ENCODE data around the gene CDKN2A. TPM values are rescaled to one million over a fixed set of nuclear protein-coding genes. Genes with fewer than 3 reads are reported as not detected.

CDKN2A gene
- total and polyA plus RNA-seq, 4 donors: 2.3 to 9.4 (median 5.3) TPM

DNA sequence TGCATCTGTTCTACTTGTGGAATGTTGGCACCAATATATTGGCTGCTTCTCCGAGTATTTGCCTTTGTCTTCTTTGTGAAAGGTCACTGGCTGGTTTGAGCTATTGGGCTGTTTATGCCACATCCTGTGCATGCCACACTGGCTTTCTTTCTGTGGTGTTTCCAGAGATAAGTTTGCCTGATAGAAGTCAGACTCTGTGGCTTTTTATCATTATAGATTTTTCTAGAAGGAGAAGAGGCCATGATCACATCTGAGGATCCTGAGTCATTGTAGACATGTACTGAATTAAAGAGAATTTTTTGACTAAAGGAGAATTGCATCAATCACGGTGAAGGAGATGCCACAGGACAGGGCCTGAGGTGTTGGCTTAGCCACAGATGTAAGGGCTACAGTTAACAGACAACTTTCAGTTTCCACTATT is 41.4 kb upstream of the CDKN2A start:
- WGBS, 2 donors: 85 to 89% methylated on average over 2 of the region's 2 CpGs
- DNase-seq (no peak), ATAC-seq (ENCODE audit: low FRiP score) (no peak)
- Histone ChIP-seq H3K36me3 (ENCODE audit: control insufficient read depth in 1 of 2, insufficient read depth in 2 of 2, low read length in 1 of 2) (no peaks in the 10 kb centered on the region), H3K4me1 (ENCODE audit: control insufficient read depth in 1 of 2, insufficient read depth in 2 of 2, low read length in 2 of 2) (no peaks in the 10 kb centered on the region), H3K27me3 (ENCODE audit: control insufficient read depth in 1 of 2, insufficient read depth in 2 of 2, low read length in 1 of 2) (no peaks in the 10 kb centered on the region), H3K9me3 (ENCODE audit: control insufficient read depth, low read length) (no peaks in the 10 kb centered on the region), H3K4me3 (ENCODE audit: low read length in 2 of 2) (no peak overlapping the region), H3K27ac (ENCODE audit: low read depth in 1 of 2, low read length in 2 of 2) (no peak overlapping the region)
- intact Hi-C loops (cut with DNase I): loop anchor here (5.0 kb wide), 1 partner anchor 223 kb away; no protein-coding TSS in a partner anchor

GRCh38 chr9:22033012-22033630 is 38.9 kb upstream of the CDKN2A start:
- intact Hi-C loops (cut with DNase I): no loop called here
- no peak for DNase-seq
- Histone ChIP-seq H3K36me3 (ENCODE audit: control insufficient read depth in 1 of 2, insufficient read depth in 2 of 2, low read length in 1 of 2) (no peaks in the 10 kb centered on the region), H3K4me3 (ENCODE audit: low read length in 2 of 2) (no peak overlapping the region), H3K27me3 (ENCODE audit: control insufficient read depth in 1 of 2, insufficient read depth in 2 of 2, low read length in 1 of 2) (no peaks in the 10 kb centered on the region), H3K27ac (ENCODE audit: low read depth in 1 of 2, low read length in 2 of 2) (no peak overlapping the region), H3K9me3 (ENCODE audit: control insufficient read depth, low read length) (no peaks in the 10 kb centered on the region), H3K4me1 (ENCODE audit: control insufficient read depth in 1 of 2, insufficient read depth in 2 of 2, low read length in 2 of 2) (no peaks in the 10 kb centered on the region)
- WGBS, 2 donors: 79 to 91% methylated on average over 8 of the region's 8 CpGs
- ATAC-seq (ENCODE audit: low FRiP score): no peak

DNA sequence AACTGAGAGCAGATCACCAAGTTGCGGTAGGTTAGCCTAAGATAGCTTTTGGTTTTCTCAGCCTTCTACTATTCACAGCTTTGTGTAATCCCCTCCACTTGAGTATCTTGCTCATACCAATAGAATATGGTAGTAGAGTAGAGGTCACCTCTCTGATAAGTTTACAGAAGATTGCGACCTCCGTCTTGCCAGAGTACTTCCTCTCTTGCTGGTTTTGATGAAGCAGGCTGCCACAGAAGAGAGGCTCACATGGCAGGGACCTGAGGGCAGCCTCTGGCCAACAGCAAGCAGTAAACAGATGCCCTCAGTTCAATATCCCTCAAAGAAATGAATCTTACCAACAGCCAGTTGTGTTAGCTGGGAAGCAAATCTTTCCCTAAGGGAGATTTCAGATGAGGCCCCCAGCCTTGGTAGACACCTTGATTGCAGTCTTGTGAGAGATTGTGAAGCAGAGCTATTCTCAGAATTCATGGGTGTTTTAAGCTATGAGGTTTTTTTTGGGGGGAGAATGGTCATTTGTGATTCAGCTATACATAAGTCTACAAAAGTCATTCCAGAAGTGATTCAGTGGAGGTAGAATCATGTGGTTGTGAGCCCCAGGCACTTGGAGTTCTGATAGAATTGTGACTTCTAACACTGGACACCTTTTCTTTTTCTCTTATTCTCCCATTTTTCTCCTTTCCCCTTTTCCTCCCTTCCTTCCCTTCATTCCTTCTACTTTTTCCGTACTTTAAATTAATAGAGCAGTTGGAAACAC is 37.6 kb upstream of the CDKN2A start:
- DNase-seq: no peak
- 92 to 93% methylated on average over 4 of the region's 4 CpGs for whole genome bisulfite sequencing, 2 donors

DNA sequence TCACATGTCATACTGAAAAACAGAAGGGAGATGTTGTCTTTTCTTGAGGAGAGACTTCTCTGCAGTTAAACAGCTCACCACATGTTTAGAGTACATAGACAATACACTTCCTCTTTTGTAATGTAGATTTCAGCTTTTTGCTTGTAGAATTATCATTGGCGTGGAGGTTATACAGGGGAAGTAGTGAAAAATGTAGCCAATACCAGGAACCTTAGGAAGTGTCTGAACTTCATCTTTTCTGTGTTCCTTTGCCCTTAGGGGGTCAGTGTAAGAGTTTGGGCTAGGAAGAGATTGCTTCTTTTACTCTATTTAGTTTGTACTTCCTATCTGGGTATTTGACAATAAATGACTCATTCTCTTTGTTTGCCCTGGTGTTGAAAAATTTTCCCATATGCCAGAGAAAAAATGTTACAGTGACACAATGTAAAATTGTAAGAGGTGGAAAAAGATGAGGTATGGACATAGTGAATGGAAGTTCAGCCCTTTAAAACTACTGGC is 36.0 kb upstream of the CDKN2A start:
- no peaks in the 10 kb centered on the region for H3K36me3 ChIP-seq (ENCODE audit: control insufficient read depth in 1 of 2, insufficient read depth in 2 of 2, low read length in 1 of 2)
- H3K9me3 ChIP-seq (ENCODE audit: control insufficient read depth, low read length): no peaks in the 10 kb centered on the region
- H3K4me1 ChIP-seq (ENCODE audit: control insufficient read depth in 1 of 2, insufficient read depth in 2 of 2, low read length in 2 of 2): no peaks in the 10 kb centered on the region
- H3K4me3 ChIP-seq (ENCODE audit: low read length in 2 of 2): no peak overlapping the region
- peaks cover 0 to 2% of the 10 kb centered on the region in 2 donors for H3K27me3 ChIP-seq (ENCODE audit: control insufficient read depth in 1 of 2, insufficient read depth in 2 of 2, low read length in 1 of 2)
- intact Hi-C loops (cut with DNase I): no loop called here
- DNase-seq: no peak
- 59 to 66% methylated on average over 1 of the region's 1 CpG for WGBS, 2 donors
- H3K27ac ChIP-seq (ENCODE audit: low read depth in 1 of 2, low read length in 2 of 2): no peak overlapping the region
- ATAC-seq (ENCODE audit: low FRiP score): no peak

More for the DNA sequence above, 37.6 kb upstream of the CDKN2A start:
- H3K4me3 ChIP-seq (ENCODE audit: low read length in 2 of 2): no peak overlapping the region
- no peaks in the 10 kb centered on the region for H3K27me3 ChIP-seq (ENCODE audit: control insufficient read depth in 1 of 2, insufficient read depth in 2 of 2, low read length in 1 of 2)
- intact Hi-C loops (cut with DNase I): no loop called here
- ATAC-seq (ENCODE audit: low FRiP score): no peak
- no peaks in the 10 kb centered on the region for H3K9me3 ChIP-seq (ENCODE audit: control insufficient read depth, low read length)
- no peaks in the 10 kb centered on the region for H3K4me1 ChIP-seq (ENCODE audit: control insufficient read depth in 1 of 2, insufficient read depth in 2 of 2, low read length in 2 of 2)
- no peaks in the 10 kb centered on the region for H3K36me3 ChIP-seq (ENCODE audit: control insufficient read depth in 1 of 2, insufficient read depth in 2 of 2, low read length in 1 of 2)
- no peak overlapping the region for H3K27ac ChIP-seq (ENCODE audit: low read depth in 1 of 2, low read length in 2 of 2)

- Histone ChIP-seq H3K27ac (ENCODE audit: low read depth in 1 of 2, low read length in 2 of 2) (no peak overlapping the region), H3K9me3 (ENCODE audit: control insufficient read depth, low read length) (no peaks in the 10 kb centered on the region), H3K36me3 (ENCODE audit: control insufficient read depth in 1 of 2, insufficient read depth in 2 of 2, low read length in 1 of 2) (no peaks in the 10 kb centered on the region), H3K27me3 (ENCODE audit: control insufficient read depth in 1 of 2, insufficient read depth in 2 of 2, low read length in 1 of 2) (peaks cover 0 to 4% of the 10 kb centered on the region in 2 donors), H3K4me1 (ENCODE audit: control insufficient read depth in 1 of 2, insufficient read depth in 2 of 2, low read length in 2 of 2) (no peaks in the 10 kb centered on the region), H3K4me3 (ENCODE audit: low read length in 2 of 2) (no peak overlapping the region)
- intact Hi-C loops (cut with DNase I): no loop called here
- DNase-seq (no peak), ATAC-seq (ENCODE audit: low FRiP score) (no peak)
- 82 to 90% methylated on average over 4 of the region's 4 CpGs for WGBS, 2 donors
These were observed 35.0 kb upstream of the CDKN2A start for GRCh38 chr9:22029231-22029630.

GRCh38 chr9:22028394-22028793 is 34.2 kb upstream of the CDKN2A start:
- Histone ChIP-seq H3K36me3 (ENCODE audit: control insufficient read depth in 1 of 2, insufficient read depth in 2 of 2, low read length in 1 of 2) (no peaks in the 10 kb centered on the region), H3K27me3 (ENCODE audit: control insufficient read depth in 1 of 2, insufficient read depth in 2 of 2, low read length in 1 of 2) (peaks cover 0 to 4% of the 10 kb centered on the region in 2 donors), H3K4me1 (ENCODE audit: control insufficient read depth in 1 of 2, insufficient read depth in 2 of 2, low read length in 2 of 2) (no peaks in the 10 kb centered on the region), H3K4me3 (ENCODE audit: low read length in 2 of 2) (no peak overlapping the region), H3K27ac (ENCODE audit: low read depth in 1 of 2, low read length in 2 of 2) (no peak overlapping the region), H3K9me3 (ENCODE audit: control insufficient read depth, low read length) (no peaks in the 10 kb centered on the region)
- DNase-seq: no peak
- no peak for ATAC-seq (ENCODE audit: low FRiP score)
- intact Hi-C loops (cut with DNase I): no loop called here

GRCh38 chr9:22026696-22027095 is 32.5 kb upstream of the CDKN2A start:
- WGBS, 2 donors: 60 to 71% methylated on average over 6 of the region's 6 CpGs
- no peak for DNase-seq
- intact Hi-C loops (cut with DNase I): no loop called here
- Histone ChIP-seq H3K27ac (ENCODE audit: low read depth in 1 of 2, low read length in 2 of 2) (no peak overlapping the region), H3K27me3 (ENCODE audit: control insufficient read depth in 1 of 2, insufficient read depth in 2 of 2, low read length in 1 of 2) (peaks cover 0 to 4% of the 10 kb centered on the region in 2 donors), H3K4me1 (ENCODE audit: control insufficient read depth in 1 of 2, insufficient read depth in 2 of 2, low read length in 2 of 2) (no peaks in the 10 kb centered on the region), H3K36me3 (ENCODE audit: control insufficient read depth in 1 of 2, insufficient read depth in 2 of 2, low read length in 1 of 2) (no peaks in the 10 kb centered on the region), H3K4me3 (ENCODE audit: low read length in 2 of 2) (no peak overlapping the region), H3K9me3 (ENCODE audit: control insufficient read depth, low read length) (no peaks in the 10 kb centered on the region)
- no peak for ATAC-seq (ENCODE audit: low FRiP score)

DNA sequence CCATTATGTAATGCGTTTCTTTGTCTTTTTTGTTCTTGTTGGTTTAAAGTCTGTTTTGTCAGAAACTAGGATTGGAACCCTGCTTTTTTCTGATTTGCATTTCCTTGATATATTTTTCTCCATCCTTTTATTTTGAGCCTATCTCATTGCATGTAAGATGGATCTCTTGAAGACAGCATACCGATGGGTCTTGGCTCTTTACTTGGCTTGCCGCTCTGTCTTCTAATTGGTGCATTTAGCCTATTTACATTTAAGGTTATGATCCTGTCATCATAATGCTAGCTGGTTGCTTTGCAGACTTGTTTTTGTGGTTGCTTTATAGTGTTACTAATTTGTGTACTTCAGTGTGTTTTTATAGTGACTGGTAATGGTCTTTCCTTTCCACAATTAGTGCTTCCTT is 28.2 kb upstream of the CDKN2A start:
- ATAC-seq (ENCODE audit: low FRiP score): no peak

More for the DNA sequence above, 28.2 kb upstream of the CDKN2A start:
- Histone ChIP-seq H3K9me3 (ENCODE audit: control insufficient read depth, low read length) (no peaks in the 10 kb centered on the region), H3K27me3 (ENCODE audit: control insufficient read depth in 1 of 2, insufficient read depth in 2 of 2, low read length in 1 of 2) (peaks cover 0 to 4% of the 10 kb centered on the region in 2 donors), H3K4me3 (ENCODE audit: low read length in 2 of 2) (no peak overlapping the region), H3K4me1 (ENCODE audit: control insufficient read depth in 1 of 2, insufficient read depth in 2 of 2, low read length in 2 of 2) (no peaks in the 10 kb centered on the region), H3K36me3 (ENCODE audit: control insufficient read depth in 1 of 2, insufficient read depth in 2 of 2, low read length in 1 of 2) (no peaks in the 10 kb centered on the region), H3K27ac (ENCODE audit: low read depth in 1 of 2, low read length in 2 of 2) (no peak overlapping the region)
- no peak for DNase-seq
- intact Hi-C loops (cut with DNase I): no loop called here
- 93% methylated on average over 3 of the region's 3 CpGs for WGBS, 2 donors
